Neural cell (in vitro differentiated cells): ENCODE data around the gene NPAS3. TPM values are rescaled to one million over a fixed set of nuclear protein-coding genes. Genes with fewer than 3 reads are reported as not detected.

Experiments used
- H2AFZ ChIP-seq: fragments of 200-600, 300-800 bp; sonication (generic), shearing (Covaris generic); 2 replicates; pipeline ENCODE4 v1.6.0; 2014; ENCODE audit warnings: low read depth, mild to moderate bottlenecking, antibody characterized with exemption, low read length, moderate library complexity
- H3F3A ChIP-seq: fragments of 200-600 bp; shearing (Covaris generic); 2 replicates; pipeline ENCODE4 v1.6.1; 2016; ENCODE audit warnings: mild to moderate bottlenecking, moderate library complexity, mixed read lengths, antibody characterized with exemption, low read length; ENCODE audit not compliant: insufficient read depth, poor library complexity, severe bottlenecking
- H3K27ac ChIP-seq: fragments of 200-600, 300-800 bp; sonication (generic), shearing (Covaris generic); 2 replicates; pipeline ENCODE4 v1.5.1; 2014; ENCODE audit warnings: mild to moderate bottlenecking, low read length, moderate library complexity
- H3K27me3 ChIP-seq: fragments of 300-800, 200-600 bp; sonication (generic), shearing (Covaris generic); 2 replicates; pipeline ENCODE4 v1.6.0; 2014; ENCODE audit warnings: mild to moderate bottlenecking, low read depth, low read length, moderate library complexity; ENCODE audit not compliant: insufficient read depth
- H3K36me3 ChIP-seq: fragments of 300-800, 200-600 bp; sonication (generic), shearing (Covaris generic); 2 replicates; pipeline ENCODE4 v1.5.1; 2014; ENCODE audit warnings: mild to moderate bottlenecking, antibody characterized with exemption, low read length, moderate library complexity; ENCODE audit not compliant: insufficient read depth
- H3K4me2 ChIP-seq: fragments of 300-800, 200-600 bp; sonication (generic), shearing (Covaris generic); 2 replicates; pipeline ENCODE4 v1.6.0; 2014; ENCODE audit warnings: mild to moderate bottlenecking, low read length
- H3K4me3 ChIP-seq: fragments of 300-800, 200-600 bp; sonication (generic), shearing (Covaris generic); 2 replicates; pipeline ENCODE4 v1.5.1; 2014; ENCODE audit warnings: mild to moderate bottlenecking, low read length, moderate library complexity
- H3K79me2 ChIP-seq: fragments of 200-600 bp; shearing (Covaris generic); replicated peaks from 2 replicates; pipeline ENCODE4 v1.6.0; 2014; ENCODE audit warnings: mild to moderate bottlenecking, low read length, moderate library complexity; ENCODE audit not compliant: insufficient read depth
- H3K9ac ChIP-seq: fragments of 300-800, 200-600 bp; sonication (generic), shearing (Covaris generic); 2 replicates; pipeline ENCODE4 v1.6.1; 2016; ENCODE audit warnings: mild to moderate bottlenecking, low read length, mixed read lengths
- H3K9me2 ChIP-seq: fragments of 200-600 bp; shearing (Covaris generic); 2 replicates; pipeline ENCODE4 v1.6.1; 2016; ENCODE audit warnings: mild to moderate bottlenecking, low read length, mixed read lengths; ENCODE audit not compliant: insufficient read depth
- H3K9me3 ChIP-seq: fragments of 200-600, 300-800 bp; sonication (generic), shearing (Covaris generic); 2 replicates; pipeline ENCODE4 v1.6.1; 2016; ENCODE audit warnings: mild to moderate bottlenecking, mixed run types, low read length, moderate library complexity, mixed read lengths
- H4K20me1 ChIP-seq: fragments of 200-600 bp; shearing (Covaris generic); 2 replicates; pipeline ENCODE4 v1.6.1; 2016; ENCODE audit warnings: mild to moderate bottlenecking, mixed run types; ENCODE audit not compliant: insufficient read depth
- EP300 ChIP-seq: fragments of 450-650 bp; conservative IDR thresholded peaks from 2 replicates; pipeline ENCODE4 v1.6.1; 2014; ENCODE audit warnings: antibody characterized with exemption, mild to moderate bottlenecking, moderate library complexity; ENCODE audit not compliant: poor library complexity, severe bottlenecking
- EZH2 ChIP-seq: fragments of 200-600, 300-800 bp; shearing (Covaris generic), sonication (generic); IDR thresholded peaks from 2 replicates; pipeline ENCODE4 v1.6.1; 2014; ENCODE audit warnings: antibody characterized with exemption, low read length, borderline replicate concordance, mild to moderate bottlenecking; ENCODE audit not compliant: insufficient read depth, poor library complexity, severe bottlenecking
- MXI1 ChIP-seq: fragments of 450-650 bp; conservative IDR thresholded peaks from 2 replicates; pipeline ENCODE4 v1.6.1; 2014; ENCODE audit warnings: antibody characterized with exemption, mild to moderate bottlenecking; ENCODE audit not compliant: poor library complexity, severe bottlenecking
- POLR2AphosphoS5 ChIP-seq: IDR thresholded peaks from 2 replicates; pipeline ENCODE4 v1.6.1; 2012
- RAD21 ChIP-seq: fragments of 450-650 bp; conservative IDR thresholded peaks from 2 replicates; pipeline ENCODE4 v1.6.1; 2014; ENCODE audit warnings: antibody characterized with exemption, mild to moderate bottlenecking, moderate library complexity
- SMC3 ChIP-seq: fragments of 450-650 bp; conservative IDR thresholded peaks from 2 replicates; pipeline ENCODE4 v1.6.1; 2014; ENCODE audit warnings: antibody characterized with exemption, mild to moderate bottlenecking, moderate library complexity; ENCODE audit not compliant: poor library complexity
- TAF1 ChIP-seq: IDR thresholded peaks from 2 replicates; pipeline ENCODE4 v1.6.1; 2012; ENCODE audit warnings: low read depth
- polyA plus RNA-seq: library from polyadenylated mRNA; depleted of rRNA; stranded (reverse); fragments of >200 nt; gene quantifications from 2 replicates; pipeline ENCODE4 v1.2.3, GENCODE V29; 2014
- TF ChIP-seq, protein P1 (sequence below): fragments of 450-650 bp; IDR thresholded peaks from 2 replicates; pipeline ENCODE4 v1.5.1; 2014; ENCODE audit warnings: antibody characterized with exemption, mild to moderate bottlenecking, moderate library complexity; ENCODE audit not compliant: poor library complexity, severe bottlenecking
- TF ChIP-seq, protein P2 (sequence below): IDR thresholded peaks from 2 replicates; pipeline ENCODE4 v1.6.1; 2012; ENCODE audit warnings: borderline replicate concordance

Gene NPAS3
- polyA plus RNA-seq, 1 donor from 2014 or later, result 1.3 TPM

DNA sequence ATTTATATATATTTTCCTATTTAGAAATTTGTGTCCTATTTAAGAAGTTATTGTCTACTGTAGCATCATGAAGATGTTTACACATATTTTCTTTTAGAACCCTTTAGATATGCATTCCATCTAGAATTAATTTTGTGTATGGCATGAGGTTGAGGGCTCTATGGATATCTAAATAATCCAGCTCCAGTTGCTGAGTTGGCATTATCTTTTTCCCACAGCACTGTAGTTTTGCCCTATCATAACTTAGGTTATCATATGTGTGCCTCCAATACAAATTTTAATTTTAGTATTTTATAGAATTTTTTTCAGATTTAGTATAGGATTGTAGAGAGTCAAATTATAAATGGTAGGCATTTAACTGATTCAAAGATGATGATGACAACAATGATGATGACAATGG is 159.3 kb downstream of the NPAS3 start:
- Histone ChIP-seq H3K27me3 (no peaks in the 10 kb centered on the region), H3K9me3 (no peaks in the 10 kb centered on the region), H3K79me2 (no peaks in the 10 kb centered on the region), H2AFZ (no peak overlapping the region), H3K9ac (no peak overlapping the region), H3F3A (no peaks in the 10 kb centered on the region), H3K27ac (no peak overlapping the region), H3K4me3 (no peak overlapping the region), H3K36me3 (no peaks in the 10 kb centered on the region), H4K20me1 (no peaks in the 10 kb centered on the region), H3K9me2 (no peaks in the 10 kb centered on the region), H3K4me2 (no peak overlapping the region)
- TF ChIP-seq, protein P1, sequence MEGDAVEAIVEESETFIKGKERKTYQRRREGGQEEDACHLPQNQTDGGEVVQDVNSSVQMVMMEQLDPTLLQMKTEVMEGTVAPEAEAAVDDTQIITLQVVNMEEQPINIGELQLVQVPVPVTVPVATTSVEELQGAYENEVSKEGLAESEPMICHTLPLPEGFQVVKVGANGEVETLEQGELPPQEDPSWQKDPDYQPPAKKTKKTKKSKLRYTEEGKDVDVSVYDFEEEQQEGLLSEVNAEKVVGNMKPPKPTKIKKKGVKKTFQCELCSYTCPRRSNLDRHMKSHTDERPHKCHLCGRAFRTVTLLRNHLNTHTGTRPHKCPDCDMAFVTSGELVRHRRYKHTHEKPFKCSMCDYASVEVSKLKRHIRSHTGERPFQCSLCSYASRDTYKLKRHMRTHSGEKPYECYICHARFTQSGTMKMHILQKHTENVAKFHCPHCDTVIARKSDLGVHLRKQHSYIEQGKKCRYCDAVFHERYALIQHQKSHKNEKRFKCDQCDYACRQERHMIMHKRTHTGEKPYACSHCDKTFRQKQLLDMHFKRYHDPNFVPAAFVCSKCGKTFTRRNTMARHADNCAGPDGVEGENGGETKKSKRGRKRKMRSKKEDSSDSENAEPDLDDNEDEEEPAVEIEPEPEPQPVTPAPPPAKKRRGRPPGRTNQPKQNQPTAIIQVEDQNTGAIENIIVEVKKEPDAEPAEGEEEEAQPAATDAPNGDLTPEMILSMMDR, result no peak
- TF ChIP-seq EZH2, result no peak
- TF ChIP-seq, protein P2, sequence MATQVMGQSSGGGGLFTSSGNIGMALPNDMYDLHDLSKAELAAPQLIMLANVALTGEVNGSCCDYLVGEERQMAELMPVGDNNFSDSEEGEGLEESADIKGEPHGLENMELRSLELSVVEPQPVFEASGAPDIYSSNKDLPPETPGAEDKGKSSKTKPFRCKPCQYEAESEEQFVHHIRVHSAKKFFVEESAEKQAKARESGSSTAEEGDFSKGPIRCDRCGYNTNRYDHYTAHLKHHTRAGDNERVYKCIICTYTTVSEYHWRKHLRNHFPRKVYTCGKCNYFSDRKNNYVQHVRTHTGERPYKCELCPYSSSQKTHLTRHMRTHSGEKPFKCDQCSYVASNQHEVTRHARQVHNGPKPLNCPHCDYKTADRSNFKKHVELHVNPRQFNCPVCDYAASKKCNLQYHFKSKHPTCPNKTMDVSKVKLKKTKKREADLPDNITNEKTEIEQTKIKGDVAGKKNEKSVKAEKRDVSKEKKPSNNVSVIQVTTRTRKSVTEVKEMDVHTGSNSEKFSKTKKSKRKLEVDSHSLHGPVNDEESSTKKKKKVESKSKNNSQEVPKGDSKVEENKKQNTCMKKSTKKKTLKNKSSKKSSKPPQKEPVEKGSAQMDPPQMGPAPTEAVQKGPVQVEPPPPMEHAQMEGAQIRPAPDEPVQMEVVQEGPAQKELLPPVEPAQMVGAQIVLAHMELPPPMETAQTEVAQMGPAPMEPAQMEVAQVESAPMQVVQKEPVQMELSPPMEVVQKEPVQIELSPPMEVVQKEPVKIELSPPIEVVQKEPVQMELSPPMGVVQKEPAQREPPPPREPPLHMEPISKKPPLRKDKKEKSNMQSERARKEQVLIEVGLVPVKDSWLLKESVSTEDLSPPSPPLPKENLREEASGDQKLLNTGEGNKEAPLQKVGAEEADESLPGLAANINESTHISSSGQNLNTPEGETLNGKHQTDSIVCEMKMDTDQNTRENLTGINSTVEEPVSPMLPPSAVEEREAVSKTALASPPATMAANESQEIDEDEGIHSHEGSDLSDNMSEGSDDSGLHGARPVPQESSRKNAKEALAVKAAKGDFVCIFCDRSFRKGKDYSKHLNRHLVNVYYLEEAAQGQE, result no peak
- no peak for TF ChIP-seq EP300
- no peak for TF ChIP-seq MXI1
- TF ChIP-seq POLR2AphosphoS5, result no peak
- TF ChIP-seq TAF1, result no peak

DNA sequence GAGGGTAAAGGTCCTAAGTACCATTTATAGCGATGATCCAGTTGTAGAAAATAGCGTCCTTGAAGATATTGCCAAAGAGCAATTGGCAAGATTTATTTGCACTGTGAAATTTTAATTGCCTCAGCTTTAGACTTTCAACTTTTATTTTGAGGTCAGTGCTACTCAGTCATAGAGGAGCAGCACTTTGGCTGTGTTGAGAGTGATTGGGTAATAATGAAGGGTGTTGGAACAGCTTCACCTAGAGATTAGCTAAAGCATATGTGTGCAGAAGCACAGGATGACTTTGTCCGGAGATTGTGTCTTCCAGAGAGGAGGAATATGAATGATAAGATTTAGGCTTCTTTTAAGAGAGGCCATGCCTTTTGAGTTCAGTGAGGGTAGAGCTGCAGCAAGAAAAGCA is 164.8 kb downstream of the NPAS3 start:
- no peaks in the 10 kb centered on the region for H3K79me2 ChIP-seq
- no peak overlapping the region for H3K4me2 ChIP-seq
- no peaks in the 10 kb centered on the region for H3K9me3 ChIP-seq
- no peak overlapping the region for H2AFZ ChIP-seq
- H3K27ac ChIP-seq, result no peak overlapping the region
- no peaks in the 10 kb centered on the region for H3K27me3 ChIP-seq
- no peaks in the 10 kb centered on the region for H4K20me1 ChIP-seq
- H3K9me2 ChIP-seq, result no peaks in the 10 kb centered on the region
- no peaks in the 10 kb centered on the region for H3F3A ChIP-seq
- TF ChIP-seq TAF1 (no peak), SMC3 (no peak), MXI1 (no peak), POLR2AphosphoS5 (no peak), RAD21 (no peak), EP300 (no peak), EZH2 (no peak)
- TF ChIP-seq, protein P1, result no peak
- TF ChIP-seq, protein P2, result no peak
- H3K4me3 ChIP-seq, result no peak overlapping the region
- H3K36me3 ChIP-seq, result no peaks in the 10 kb centered on the region
- H3K9ac ChIP-seq, result no peak overlapping the region
